ENCODE measurements around the gene PARP15. TPM values are rescaled to one million over a fixed set of nuclear protein-coding genes. Genes with fewer than 3 reads are reported as not detected.

PARP15 gene
- total RNA-seq, 3 donors from 2014 or later, result 1.2 to 2.0 (median 1.4) TPM

GRCh38 chr3:122660297-122660974, 83.0 kb downstream of the PARP15 start:
- Histone ChIP-seq H3K9me3 (no peaks in the 10 kb centered on the region), H3K4me3 (no peak overlapping the region), H3K36me3 (ENCODE audit: low read depth) (no peaks in the 10 kb centered on the region), H3K4me1 (ENCODE audit: low read depth) (no peaks in the 10 kb centered on the region)
- intact Hi-C loops (cut with DNase I, micrococcal nuclease), result no loop called here
- no peak for DNase-seq
- ATAC-seq, result no peak
- no peak for TF ChIP-seq CTCF (IDR thresholded peaks at IDR 0.05)

DNA sequence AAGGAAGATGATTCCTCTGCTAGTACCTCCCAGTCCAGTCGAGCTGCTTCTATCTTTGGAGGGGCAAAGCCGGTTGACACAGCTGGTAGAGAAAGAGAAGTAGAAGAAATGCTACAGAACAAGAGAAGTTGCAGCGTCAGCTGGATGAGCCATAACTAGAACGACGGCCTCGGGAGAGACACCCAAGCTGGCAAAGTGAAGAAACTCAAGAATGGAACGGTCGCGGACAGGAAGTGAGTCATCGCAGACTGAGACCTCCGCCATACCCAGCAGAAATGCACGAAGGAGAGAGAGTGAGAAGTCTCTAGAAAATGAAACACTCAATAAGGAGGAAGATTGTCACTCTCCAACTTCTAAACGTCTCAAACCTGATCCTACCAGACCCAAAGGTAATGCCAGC, 84.2 kb downstream of the PARP15 start:
- no peak for TF ChIP-seq CTCF (IDR thresholded peaks at IDR 0.05)
- intact Hi-C loops (cut with DNase I, micrococcal nuclease), result no loop called here
- H3K36me3 ChIP-seq (ENCODE audit: low read depth), result no peaks in the 10 kb centered on the region
- ATAC-seq, result no peak
- H3K4me3 ChIP-seq, result no peak overlapping the region
- no peaks in the 10 kb centered on the region for H3K4me1 ChIP-seq (ENCODE audit: low read depth)
- DNase-seq, result no peak
- no peaks in the 10 kb centered on the region for H3K9me3 ChIP-seq

- DNase-seq (no peak), ATAC-seq (no peak)
- H3K36me3 ChIP-seq (ENCODE audit: low read depth), result no peaks in the 10 kb centered on the region
- intact Hi-C loops (cut with DNase I, micrococcal nuclease), result no loop called here
- no peak overlapping the region for H3K4me3 ChIP-seq
- no peak for TF ChIP-seq CTCF (IDR thresholded peaks at IDR 0.05)
- no peaks in the 10 kb centered on the region for H3K9me3 ChIP-seq
- no peaks in the 10 kb centered on the region for H3K4me1 ChIP-seq (ENCODE audit: low read depth)
Measured at GRCh38 chr3:122662505-122662904, 85.1 kb downstream of the PARP15 start.

GRCh38 chr3:122665226-122665786, 87.9 kb downstream of the PARP15 start:
- H3K4me1 ChIP-seq (ENCODE audit: low read depth), result no peaks in the 10 kb centered on the region
- no peak for TF ChIP-seq CTCF (IDR thresholded peaks at IDR 0.05)
- ATAC-seq (no peak), DNase-seq (no peak)
- H3K36me3 ChIP-seq (ENCODE audit: low read depth), result no peaks in the 10 kb centered on the region
- intact Hi-C loops (cut with DNase I, micrococcal nuclease), result no loop called here
- H3K4me3 ChIP-seq, result no peak overlapping the region
- H3K9me3 ChIP-seq, result no peaks in the 10 kb centered on the region

DNA sequence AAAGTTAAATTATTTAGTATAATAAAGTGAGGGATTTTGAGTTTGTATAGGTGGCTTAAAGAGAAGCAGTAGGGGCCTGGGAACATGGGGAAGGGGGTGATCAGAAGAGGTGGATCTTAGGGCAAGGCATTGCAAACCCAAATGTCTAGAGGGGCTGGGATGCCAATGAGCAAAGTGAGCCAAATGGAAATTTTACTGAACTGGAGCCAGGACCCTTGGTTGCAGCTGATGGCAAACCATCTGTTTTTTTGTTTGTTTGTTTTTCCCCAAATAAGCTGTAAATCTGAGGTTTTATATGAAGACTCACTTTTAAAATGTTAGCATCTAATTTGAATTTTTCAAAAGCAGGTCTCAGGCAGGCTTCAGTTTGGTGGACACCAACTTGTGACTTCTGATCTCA, 88.4 kb downstream of the PARP15 start:
- no peak for TF ChIP-seq CTCF (IDR thresholded peaks at IDR 0.05)
- no peak for ATAC-seq
- H3K4me1 ChIP-seq (ENCODE audit: low read depth), result no peaks in the 10 kb centered on the region

More for the DNA sequence above, 88.4 kb downstream of the PARP15 start:
- no peak overlapping the region for H3K4me3 ChIP-seq
- DNase-seq, result no peak
- H3K36me3 ChIP-seq (ENCODE audit: low read depth), result no peaks in the 10 kb centered on the region
- intact Hi-C loops (cut with DNase I, micrococcal nuclease), result no loop called here
- no peaks in the 10 kb centered on the region for H3K9me3 ChIP-seq

Data from mucosa of descending colon (tissue), 3 donors.